ENCODE results near the gene TNFAIP8L2.

The TNFAIP8L2 gene

DNA sequence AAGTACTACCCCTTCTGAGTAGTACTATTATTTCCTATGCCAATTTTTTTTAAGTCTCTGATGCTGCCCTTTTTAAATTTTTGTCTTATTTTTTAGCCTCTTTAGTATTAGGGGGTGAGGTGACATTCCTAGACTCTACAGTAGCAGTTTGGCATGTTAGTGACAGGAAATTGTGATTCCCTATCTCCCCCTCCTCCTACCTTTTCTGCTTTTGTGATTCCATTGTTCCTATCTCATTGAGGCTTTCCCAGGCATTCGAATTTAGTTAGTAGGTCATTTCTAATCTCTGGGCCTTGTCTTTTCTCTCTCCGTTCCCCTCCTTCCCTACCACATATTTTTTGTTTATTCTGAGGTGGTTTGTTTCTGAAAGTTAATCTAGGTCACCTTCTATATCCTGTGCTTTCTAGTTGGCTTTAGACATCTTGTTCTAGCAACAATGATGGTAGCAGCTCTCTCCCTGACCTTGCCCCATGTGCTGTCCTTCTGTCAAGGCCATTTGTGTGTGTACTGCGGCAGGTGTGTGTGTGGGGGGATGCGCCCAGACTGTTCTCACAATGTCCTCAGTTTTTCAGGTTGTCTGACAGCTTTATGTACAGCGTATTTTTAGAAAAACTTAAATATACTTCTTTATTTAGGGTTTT lies 31.6 kb upstream of the TNFAIP8L2 start:
- ATAC-seq: no peak
- no peak for TF ChIP-seq RARB (CRISPR knock-in tag; IDR thresholded peaks at IDR 0.05)
- TF ChIP-seq ZFP3 (CRISPR knock-in tag; IDR thresholded peaks at IDR 0.05): no peak
- TF ChIP-seq, protein P1, sequence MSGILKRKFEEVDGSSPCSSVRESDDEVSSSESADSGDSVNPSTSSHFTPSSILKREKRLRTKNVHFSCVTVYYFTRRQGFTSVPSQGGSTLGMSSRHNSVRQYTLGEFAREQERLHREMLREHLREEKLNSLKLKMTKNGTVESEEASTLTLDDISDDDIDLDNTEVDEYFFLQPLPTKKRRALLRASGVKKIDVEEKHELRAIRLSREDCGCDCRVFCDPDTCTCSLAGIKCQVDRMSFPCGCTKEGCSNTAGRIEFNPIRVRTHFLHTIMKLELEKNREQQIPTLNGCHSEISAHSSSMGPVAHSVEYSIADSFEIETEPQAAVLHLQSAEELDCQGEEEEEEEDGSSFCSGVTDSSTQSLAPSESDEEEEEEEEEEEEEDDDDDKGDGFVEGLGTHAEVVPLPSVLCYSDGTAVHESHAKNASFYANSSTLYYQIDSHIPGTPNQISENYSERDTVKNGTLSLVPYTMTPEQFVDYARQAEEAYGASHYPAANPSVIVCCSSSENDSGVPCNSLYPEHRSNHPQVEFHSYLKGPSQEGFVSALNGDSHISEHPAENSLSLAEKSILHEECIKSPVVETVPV (CRISPR knock-in tag; IDR thresholded peaks at IDR 0.05): no peak
- no peak for TF ChIP-seq ZC3H10 (CRISPR knock-in tag; IDR thresholded peaks at IDR 0.05)
- TF ChIP-seq ARNTL (CRISPR knock-in tag; IDR thresholded peaks at IDR 0.05; ENCODE audit: borderline replicate concordance, low read depth): no peak
- TF ChIP-seq ZNF70 (CRISPR knock-in tag; IDR thresholded peaks at IDR 0.05): no peak
- TF ChIP-seq GLIS3 (CRISPR knock-in tag; IDR thresholded peaks at IDR 0.05): no peak
- no peak for TF ChIP-seq OSR1 (CRISPR knock-in tag; IDR thresholded peaks at IDR 0.05)
- no peak for TF ChIP-seq BACH2 (CRISPR knock-in tag; IDR thresholded peaks at IDR 0.05; ENCODE audit: borderline replicate concordance)
- no peak for TF ChIP-seq SNAI2 (CRISPR knock-in tag; IDR thresholded peaks at IDR 0.05)
- TF ChIP-seq, protein P2, sequence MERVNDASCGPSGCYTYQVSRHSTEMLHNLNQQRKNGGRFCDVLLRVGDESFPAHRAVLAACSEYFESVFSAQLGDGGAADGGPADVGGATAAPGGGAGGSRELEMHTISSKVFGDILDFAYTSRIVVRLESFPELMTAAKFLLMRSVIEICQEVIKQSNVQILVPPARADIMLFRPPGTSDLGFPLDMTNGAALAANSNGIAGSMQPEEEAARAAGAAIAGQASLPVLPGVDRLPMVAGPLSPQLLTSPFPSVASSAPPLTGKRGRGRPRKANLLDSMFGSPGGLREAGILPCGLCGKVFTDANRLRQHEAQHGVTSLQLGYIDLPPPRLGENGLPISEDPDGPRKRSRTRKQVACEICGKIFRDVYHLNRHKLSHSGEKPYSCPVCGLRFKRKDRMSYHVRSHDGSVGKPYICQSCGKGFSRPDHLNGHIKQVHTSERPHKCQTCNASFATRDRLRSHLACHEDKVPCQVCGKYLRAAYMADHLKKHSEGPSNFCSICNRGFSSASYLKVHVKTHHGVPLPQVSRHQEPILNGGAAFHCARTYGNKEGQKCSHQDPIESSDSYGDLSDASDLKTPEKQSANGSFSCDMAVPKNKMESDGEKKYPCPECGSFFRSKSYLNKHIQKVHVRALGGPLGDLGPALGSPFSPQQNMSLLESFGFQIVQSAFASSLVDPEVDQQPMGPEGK (CRISPR knock-in tag; IDR thresholded peaks at IDR 0.05; ENCODE audit: borderline replicate concordance): no peak
- no peak for TF ChIP-seq ZNF565 (CRISPR knock-in tag; conservative IDR thresholded peaks at IDR 0.05; ENCODE audit: low read depth)
- TF ChIP-seq CSDC2 (CRISPR knock-in tag; IDR thresholded peaks at IDR 0.05): no peak
- TF ChIP-seq TOX (CRISPR knock-in tag; IDR thresholded peaks at IDR 0.05; ENCODE audit: borderline replicate concordance): no peak
- TF ChIP-seq ESRRG (CRISPR knock-in tag; IDR thresholded peaks at IDR 0.05): no peak
- TF ChIP-seq, protein P3, sequence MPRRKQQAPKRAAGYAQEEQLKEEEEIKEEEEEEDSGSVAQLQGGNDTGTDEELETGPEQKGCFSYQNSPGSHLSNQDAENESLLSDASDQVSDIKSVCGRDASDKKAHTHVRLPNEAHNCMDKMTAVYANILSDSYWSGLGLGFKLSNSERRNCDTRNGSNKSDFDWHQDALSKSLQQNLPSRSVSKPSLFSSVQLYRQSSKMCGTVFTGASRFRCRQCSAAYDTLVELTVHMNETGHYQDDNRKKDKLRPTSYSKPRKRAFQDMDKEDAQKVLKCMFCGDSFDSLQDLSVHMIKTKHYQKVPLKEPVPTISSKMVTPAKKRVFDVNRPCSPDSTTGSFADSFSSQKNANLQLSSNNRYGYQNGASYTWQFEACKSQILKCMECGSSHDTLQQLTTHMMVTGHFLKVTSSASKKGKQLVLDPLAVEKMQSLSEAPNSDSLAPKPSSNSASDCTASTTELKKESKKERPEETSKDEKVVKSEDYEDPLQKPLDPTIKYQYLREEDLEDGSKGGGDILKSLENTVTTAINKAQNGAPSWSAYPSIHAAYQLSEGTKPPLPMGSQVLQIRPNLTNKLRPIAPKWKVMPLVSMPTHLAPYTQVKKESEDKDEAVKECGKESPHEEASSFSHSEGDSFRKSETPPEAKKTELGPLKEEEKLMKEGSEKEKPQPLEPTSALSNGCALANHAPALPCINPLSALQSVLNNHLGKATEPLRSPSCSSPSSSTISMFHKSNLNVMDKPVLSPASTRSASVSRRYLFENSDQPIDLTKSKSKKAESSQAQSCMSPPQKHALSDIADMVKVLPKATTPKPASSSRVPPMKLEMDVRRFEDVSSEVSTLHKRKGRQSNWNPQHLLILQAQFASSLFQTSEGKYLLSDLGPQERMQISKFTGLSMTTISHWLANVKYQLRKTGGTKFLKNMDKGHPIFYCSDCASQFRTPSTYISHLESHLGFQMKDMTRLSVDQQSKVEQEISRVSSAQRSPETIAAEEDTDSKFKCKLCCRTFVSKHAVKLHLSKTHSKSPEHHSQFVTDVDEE (CRISPR knock-in tag; IDR thresholded peaks at IDR 0.05): no peak
- no peak for TF ChIP-seq PPARA (CRISPR knock-in tag; IDR thresholded peaks at IDR 0.05; ENCODE audit: borderline replicate concordance)
- no peak for TF ChIP-seq ZFP30 (CRISPR knock-in tag; IDR thresholded peaks at IDR 0.05)
- TF ChIP-seq TCF4 (CRISPR knock-in tag; IDR thresholded peaks at IDR 0.05; ENCODE audit: borderline replicate concordance): no peak
- TF ChIP-seq, protein P4, sequence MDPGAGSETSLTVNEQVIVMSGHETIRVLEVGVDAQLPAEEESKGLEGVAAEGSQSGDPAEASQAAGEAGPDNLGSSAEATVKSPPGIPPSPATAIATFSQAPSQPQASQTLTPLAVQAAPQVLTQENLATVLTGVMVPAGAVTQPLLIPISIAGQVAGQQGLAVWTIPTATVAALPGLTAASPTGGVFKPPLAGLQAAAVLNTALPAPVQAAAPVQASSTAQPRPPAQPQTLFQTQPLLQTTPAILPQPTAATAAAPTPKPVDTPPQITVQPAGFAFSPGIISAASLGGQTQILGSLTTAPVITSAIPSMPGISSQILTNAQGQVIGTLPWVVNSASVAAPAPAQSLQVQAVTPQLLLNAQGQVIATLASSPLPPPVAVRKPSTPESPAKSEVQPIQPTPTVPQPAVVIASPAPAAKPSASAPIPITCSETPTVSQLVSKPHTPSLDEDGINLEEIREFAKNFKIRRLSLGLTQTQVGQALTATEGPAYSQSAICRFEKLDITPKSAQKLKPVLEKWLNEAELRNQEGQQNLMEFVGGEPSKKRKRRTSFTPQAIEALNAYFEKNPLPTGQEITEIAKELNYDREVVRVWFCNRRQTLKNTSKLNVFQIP (CRISPR knock-in tag; IDR thresholded peaks at IDR 0.05; ENCODE audit: borderline replicate concordance, low read depth): no peak

DNA sequence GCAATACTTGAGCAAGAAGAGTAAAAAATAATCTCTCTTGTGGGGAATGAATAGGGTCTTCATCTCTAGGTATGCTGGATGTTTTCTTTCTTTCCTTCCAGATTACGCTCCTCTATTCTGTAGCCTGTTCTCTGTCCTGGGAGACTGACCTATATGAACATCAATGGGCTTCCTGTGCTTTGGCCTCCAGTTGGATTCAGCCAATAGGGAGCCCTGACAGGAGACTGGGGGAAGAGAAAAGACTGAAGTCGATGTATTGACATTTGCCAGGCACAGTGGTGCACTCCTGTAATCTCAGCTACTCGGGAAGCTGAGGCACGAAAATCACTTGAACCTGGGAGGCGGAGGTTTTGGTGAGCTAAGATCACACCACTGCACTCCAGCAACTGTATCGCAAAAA lies 27.6 kb upstream of the TNFAIP8L2 start:
- TF ChIP-seq ZNF70 (CRISPR knock-in tag; IDR thresholded peaks at IDR 0.05) (no peak), TCF4 (CRISPR knock-in tag; IDR thresholded peaks at IDR 0.05; ENCODE audit: borderline replicate concordance) (no peak), ISL1 (CRISPR knock-in tag; IDR thresholded peaks at IDR 0.05) (no peak), ARNTL (CRISPR knock-in tag; IDR thresholded peaks at IDR 0.05; ENCODE audit: borderline replicate concordance, low read depth) (no peak), OSR1 (CRISPR knock-in tag; IDR thresholded peaks at IDR 0.05) (no peak), ESRRG (CRISPR knock-in tag; IDR thresholded peaks at IDR 0.05) (no peak), ZFP3 (CRISPR knock-in tag; IDR thresholded peaks at IDR 0.05) (no peak), RARB (CRISPR knock-in tag; IDR thresholded peaks at IDR 0.05) (no peak), CSDC2 (CRISPR knock-in tag; IDR thresholded peaks at IDR 0.05) (no peak), ZNF565 (CRISPR knock-in tag; conservative IDR thresholded peaks at IDR 0.05; ENCODE audit: low read depth) (no peak), ZNF8 (CRISPR knock-in tag; IDR thresholded peaks at IDR 0.05) (no peak), TOX (CRISPR knock-in tag; IDR thresholded peaks at IDR 0.05; ENCODE audit: borderline replicate concordance) (no peak), ZC3H10 (CRISPR knock-in tag; IDR thresholded peaks at IDR 0.05) (no peak), SNAI2 (CRISPR knock-in tag; IDR thresholded peaks at IDR 0.05) (no peak), GLIS3 (CRISPR knock-in tag; IDR thresholded peaks at IDR 0.05) (no peak), PPARA (CRISPR knock-in tag; IDR thresholded peaks at IDR 0.05; ENCODE audit: borderline replicate concordance) (no peak)
- TF ChIP-seq, protein P1 (CRISPR knock-in tag; IDR thresholded peaks at IDR 0.05): no peak
- TF ChIP-seq, protein P2 (CRISPR knock-in tag; IDR thresholded peaks at IDR 0.05; ENCODE audit: borderline replicate concordance): no peak
- TF ChIP-seq, protein P4 (CRISPR knock-in tag; IDR thresholded peaks at IDR 0.05; ENCODE audit: borderline replicate concordance, low read depth): no peak
- ATAC-seq: no peak; the same call in 2 of the 3 replicates

Data from SK-N-SH treated with all-trans-retinoic acid at 6 μM for 48 hours (cell line).